HG03064 (cell line): ENCODE measurements around the gene ODF4.
"Not testable (repeated sequence)": the region's sequence is repeated elsewhere in the genome, so short reads cannot be mapped to it uniquely, and the experiment has no call there.

Experiments used
- ATAC-seq: cut with Tn5 transposase; IDR thresholded peaks from one replicate; pipeline ENCODE4 v1.9.1; 2021; ENCODE audit warnings: low read depth; ENCODE audit not compliant: unreplicated experiment

The ODF4 gene

DNA sequence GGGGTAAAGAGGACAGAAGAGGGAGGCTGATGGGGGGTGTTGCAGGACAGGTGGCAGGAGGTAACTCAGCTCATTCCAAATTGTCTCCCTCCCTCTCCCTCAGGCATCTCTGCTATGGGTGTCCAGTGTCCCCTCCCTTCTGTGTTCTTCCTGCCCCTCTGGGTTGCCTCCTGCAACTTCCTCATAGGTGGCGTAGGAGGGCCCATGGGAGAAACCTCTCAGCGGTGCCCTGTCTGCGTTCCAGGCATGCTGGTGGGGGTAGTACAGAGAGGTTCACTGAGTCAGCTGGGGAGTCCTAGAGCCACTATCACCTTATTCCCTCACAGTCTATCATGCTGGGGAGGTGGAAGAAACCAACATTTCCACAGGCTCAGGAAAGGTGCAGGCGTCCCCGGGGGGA is 14.7 kb upstream of the ODF4 start:
- no peak for ATAC-seq

- ATAC-seq: no peak
Measured at GRCh38 chr17:8326511-8327302, 12.9 kb upstream of the ODF4 start.

DNA sequence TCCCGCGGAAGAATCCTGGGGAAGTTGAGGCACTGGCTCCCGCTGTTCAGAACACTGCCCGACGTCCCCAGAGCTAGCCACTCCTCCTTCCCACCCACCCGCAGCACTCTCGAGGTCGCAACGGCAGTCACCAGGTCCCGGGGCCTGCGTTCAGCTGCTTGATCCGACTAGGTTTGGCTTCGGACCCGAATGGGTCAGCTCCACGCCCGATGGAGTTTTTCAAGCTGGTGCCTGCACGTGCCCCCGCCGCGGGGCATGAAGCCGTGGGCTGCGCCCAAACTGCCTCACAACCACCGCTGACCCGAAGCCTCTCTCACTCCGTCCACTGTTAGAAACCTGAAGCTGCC is 12.4 kb upstream of the ODF4 start:
- no peak for ATAC-seq

DNA sequence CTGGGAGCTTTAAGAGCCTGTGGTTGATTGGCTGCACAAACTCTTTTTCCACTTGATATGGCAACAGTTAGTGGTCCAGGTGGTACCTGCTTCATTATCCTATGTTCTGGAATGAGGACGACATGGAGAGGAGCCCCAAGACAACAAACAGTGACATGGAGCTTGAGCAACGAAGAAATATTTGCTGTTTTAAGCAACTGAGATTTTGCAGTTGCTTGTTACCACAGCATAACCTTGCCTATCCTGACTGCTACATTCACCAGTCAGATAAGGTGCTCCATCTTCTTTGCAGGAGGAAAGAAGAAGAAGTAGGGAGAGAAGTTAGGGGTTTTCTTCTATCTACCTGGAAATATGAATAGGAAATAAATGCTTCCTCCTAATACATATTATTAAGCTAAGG is 7.5 kb upstream of the ODF4 start:
- no peak for ATAC-seq

DNA sequence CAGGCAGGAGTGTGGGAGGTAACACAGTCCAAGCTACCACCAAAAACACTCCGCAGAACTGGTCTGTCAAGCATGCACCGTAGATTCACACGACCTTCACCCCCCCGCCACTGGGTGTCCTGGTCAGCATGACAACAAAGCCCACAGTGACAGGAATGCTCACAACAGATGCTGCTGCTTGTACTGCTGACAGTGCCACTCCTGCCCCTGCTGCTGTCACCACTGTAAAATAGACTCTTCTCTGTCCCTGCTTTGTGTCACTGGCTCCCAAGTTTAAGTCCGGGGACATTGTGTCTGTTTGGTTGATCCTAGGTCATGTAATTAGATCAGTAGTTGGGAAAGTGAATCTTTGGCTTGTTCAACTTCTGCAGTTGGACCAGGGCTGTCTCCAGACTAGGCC is 7.0 kb upstream of the ODF4 start:
- ATAC-seq: no peak

GRCh38 chr17:8333281-8333680 is 6.4 kb upstream of the ODF4 start:
- ATAC-seq: no peak

DNA sequence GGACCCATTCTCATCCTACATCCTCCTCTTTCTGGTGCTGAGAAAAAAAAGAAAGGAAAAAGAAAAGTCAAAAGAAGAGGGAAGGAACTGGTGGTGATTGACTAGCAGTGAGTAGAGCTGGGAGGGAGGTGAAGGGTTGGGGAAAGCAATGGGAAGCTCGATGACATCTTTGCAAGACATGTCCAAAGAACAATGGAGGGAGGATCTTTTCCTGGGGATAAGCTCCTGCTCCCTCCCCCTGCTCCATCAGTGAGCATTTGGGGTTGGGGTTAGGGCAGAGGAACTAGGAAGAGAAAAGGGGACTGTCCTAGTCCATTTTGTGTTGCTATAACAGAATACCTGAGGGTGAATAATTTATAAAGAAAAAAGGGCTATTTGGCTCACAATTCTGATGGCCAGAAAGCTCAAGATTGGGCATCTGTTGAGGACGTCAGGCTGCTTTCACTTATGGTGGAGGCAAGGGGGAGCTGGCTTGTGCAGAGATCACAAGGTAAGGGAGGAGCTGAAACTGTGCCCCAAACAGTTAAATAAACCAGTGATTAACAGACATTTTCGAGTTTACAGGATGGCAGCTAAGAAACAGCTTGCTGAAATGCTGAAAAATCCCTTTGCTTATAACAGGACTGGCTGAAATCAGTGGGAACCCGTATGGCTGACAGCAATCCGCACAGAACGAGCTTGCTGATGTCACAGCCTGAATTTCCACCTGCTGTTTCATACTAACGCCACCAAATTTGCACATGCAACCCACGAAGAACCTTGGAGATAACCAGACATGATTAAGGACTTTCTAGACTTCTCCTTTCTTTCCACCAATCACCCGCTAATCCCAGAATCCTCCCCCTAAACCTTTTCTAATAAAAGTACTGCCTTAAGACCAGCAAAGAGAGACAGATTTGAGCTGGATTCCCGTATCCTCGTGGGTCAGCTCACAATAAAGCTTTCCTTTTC is 1.6 kb upstream of the ODF4 start:
- ATAC-seq: no peak

- no peak for ATAC-seq
Measured at GRCh38 chr17:8338753-8339140, 893 bp upstream of the ODF4 start.

DNA sequence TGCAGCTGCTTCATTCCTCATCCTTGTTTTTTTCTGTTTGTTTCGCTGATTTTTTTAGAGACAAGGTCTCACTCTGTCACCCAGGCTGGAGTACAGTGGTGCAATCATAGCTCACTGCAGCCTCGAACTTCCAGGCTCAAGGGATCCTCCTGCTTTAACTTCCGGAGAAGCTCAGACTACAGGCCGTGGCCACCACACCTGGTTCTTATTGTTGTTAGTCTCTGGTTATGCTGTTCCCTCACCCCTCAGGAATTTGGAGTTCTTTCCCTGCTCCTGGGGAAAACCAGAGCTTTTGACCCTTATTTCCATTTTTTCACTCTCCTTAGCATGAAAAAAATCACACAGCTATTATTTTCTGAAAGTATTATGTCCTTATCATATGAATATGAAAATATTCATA is 1.8 kb downstream of the ODF4 start:
- no peak for ATAC-seq

DNA sequence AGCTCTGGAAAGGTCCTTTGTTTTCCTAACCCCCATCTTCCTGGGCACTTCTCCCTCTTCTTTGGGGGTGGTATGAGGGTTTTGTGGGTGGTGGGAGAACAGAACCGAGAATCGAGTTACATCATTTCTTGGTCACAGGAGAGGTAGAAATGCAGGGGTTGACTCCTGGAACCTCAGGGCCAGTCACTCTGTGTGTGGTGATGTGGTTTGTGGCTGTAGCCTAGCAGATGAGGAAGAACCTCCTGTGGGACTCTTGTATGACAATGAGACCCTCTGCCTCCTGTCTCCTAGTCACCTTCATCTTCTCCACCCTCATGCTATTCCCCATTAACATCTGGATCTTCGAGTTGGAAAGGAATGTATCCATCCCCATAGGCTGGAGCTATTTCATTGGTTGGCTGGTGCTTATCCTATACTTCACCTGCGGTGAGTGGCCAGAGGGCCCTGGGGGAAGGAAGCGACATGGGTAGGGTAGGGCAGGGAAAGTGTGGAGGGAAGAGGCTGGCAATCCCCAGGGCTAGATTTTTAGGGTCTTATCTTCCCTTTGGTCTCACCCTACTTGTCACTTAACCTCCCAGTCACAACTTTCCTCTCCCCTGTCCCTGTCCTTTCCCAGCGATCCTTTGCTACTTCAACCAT is 5.5 kb downstream of the ODF4 start:
- no peak for ATAC-seq

GRCh38 chr17:8345951-8346665 is 6.5 kb downstream of the ODF4 start:
- no peak for ATAC-seq

GRCh38 chr17:8347001-8347400 is 7.4 kb downstream of the ODF4 start:
- not testable (repeated sequence) for ATAC-seq

DNA sequence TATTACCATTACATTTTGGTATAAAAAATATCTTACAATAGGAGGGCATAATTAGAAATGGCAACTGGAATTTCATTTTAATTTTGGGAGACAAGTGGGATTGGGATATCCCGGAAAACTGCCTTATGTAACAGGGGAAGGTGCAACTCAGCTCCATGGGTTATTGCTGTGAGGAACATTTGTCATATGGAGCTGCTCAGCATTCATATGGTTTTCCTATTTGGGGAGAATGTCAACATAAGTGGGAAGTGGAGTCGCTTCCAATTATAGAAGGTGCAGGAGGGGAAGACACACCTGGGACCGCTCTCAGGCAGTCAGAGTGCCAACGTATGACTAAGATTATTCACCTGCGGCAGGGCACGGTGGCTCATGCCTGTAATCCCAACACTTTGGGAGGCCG is 10.7 kb downstream of the ODF4 start:
- ATAC-seq: no peak

GRCh38 chr17:8353736-8354135 is 14.1 kb downstream of the ODF4 start:
- no peak for ATAC-seq

DNA sequence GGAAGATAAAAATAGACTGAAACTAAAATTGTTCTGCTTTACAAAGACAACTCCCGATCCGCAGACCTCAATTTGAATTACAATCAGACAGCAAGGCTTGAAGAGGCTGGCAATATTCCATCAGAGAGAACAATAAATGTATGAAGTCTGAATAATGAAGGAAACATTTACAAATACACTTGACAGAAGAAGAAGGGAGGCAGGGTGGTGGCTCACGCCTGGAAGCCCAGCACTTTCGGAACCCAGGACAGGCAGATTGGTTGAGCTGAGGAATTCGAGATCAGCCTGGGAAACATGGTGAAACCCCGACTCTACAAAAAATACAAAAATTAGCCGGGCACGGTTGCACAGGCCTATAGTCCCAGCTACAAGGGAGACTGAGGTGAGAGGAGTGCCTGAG is 14.6 kb downstream of the ODF4 start:
- ATAC-seq: no peak

- no peak for ATAC-seq
Measured at GRCh38 chr17:8357910-8358309, 18.3 kb downstream of the ODF4 start.

GRCh38 chr17:8359769-8360168 is 20.1 kb downstream of the ODF4 start:
- ATAC-seq: no peak

GRCh38 chr17:8360260-8360659 is 20.6 kb downstream of the ODF4 start:
- ATAC-seq: no peak

- ATAC-seq: no peak
Measured at GRCh38 chr17:8360751-8361150, 21.1 kb downstream of the ODF4 start.

DNA sequence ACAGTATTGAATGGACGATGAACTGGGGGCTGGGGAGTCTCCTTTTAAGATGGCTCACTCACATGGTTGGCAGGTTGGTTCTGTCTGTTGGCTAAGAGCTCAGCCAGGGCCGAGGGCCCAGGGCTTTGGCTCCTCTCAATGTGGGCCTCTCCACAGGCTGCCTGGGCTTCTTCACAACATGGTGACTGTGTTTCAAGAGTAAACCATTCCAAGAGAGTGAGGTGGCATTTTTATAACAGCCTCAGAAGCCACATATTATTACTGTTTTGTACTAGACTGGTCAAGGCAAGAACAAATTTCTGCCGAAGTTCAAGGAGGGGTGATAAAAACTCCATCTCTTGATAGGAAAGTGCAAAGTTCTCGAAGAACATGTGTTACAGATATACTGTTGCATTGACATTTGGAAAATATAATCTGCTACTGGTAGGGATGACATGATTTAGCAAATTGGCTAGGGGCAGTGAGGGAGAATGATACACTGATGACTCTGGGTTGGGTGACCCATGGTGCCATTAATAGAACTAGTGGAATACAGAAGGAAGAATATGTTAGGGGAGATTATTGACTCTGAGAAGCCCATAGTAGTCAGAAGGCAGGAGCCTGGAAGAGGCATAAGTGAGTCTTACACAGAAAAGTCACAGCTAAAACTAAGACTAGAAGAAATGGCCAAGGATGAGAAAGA is 23.2 kb downstream of the ODF4 start:
- ATAC-seq: no peak
